Endothelial cell of umbilical vein (primary cell): Measurements from ENCODE around the gene PAQR8. TPM values are rescaled to one million over a fixed set of nuclear protein-coding genes. Genes with fewer than 3 reads are reported as not detected.

Experiments used
- BruUV-seq: library from RNA; stranded (reverse); fragments of 400-500 nt; replicated peaks from 2 replicates; lab custom pipeline; 2021; lab: Mats Ljungman, UMichigan
- CTCF ChIA-PET: fragments of 300-600, 350-600 bp; sonication (Branson Sonifier 250); formaldehyde crosslinking; loops from one replicate; lab custom pipeline; 2021; ENCODE audit warnings: antibody characterized with exemption, inconsistent platforms; lab: Charles Lee
- POLR2A ChIA-PET: fragments of 300-600, 350-600 bp; sonication (Branson Sonifier 250); formaldehyde crosslinking; loops from one replicate; lab custom pipeline; 2021; ENCODE audit warnings: antibody characterized with exemption, inconsistent platforms; lab: Charles Lee
- DNase-seq: peaks from one replicate; pipeline ENCODE4 v3.0.0-alpha.2; 2011; ENCODE audit warnings: low read depth, low spot score
- FAIRE-seq: peaks from 2 replicates; lab custom pipeline; 2011; peaks lifted over from hg19 to GRCh38; lab: Jason Lieb, UNC
- H2AFZ ChIP-seq: 2 replicates; pipeline ENCODE4 v1.6.0; 2012; ENCODE audit warnings: low read depth, low read length, control low read depth, inconsistent platforms
- H3K27ac ChIP-seq: 2 replicates; pipeline ENCODE4 v1.5.1; 2011; ENCODE audit warnings: low read depth, mild to moderate bottlenecking, control low read depth, low read length, moderate library complexity; ENCODE audit not compliant: insufficient read depth
- H3K27me3 ChIP-seq, 2 experiments: 2 replicates each; pipeline versions ENCODE4 v1.6.0 to v1.6.1; 2011; ENCODE audit warnings: low read length in 2 of 2, mixed read lengths in 1 of 2; ENCODE audit not compliant: control insufficient read depth in 2 of 2, insufficient read depth in 2 of 2
- H3K36me3 ChIP-seq, 2 experiments: 2 replicates in 1 of 2; 3 replicates in 1 of 2; pipeline ENCODE4 v1.5.1; 2011; ENCODE audit warnings: low read length in 2 of 2, mild to moderate bottlenecking in 1 of 2, moderate library complexity in 1 of 2; ENCODE audit not compliant: control insufficient read depth in 2 of 2, insufficient read depth in 2 of 2; ENCODE audit errors: extremely low read depth in 1 of 2
- H3K4me1 ChIP-seq: 3 replicates; pipeline ENCODE4 v1.5.1; 2011; ENCODE audit warnings: mild to moderate bottlenecking, low read length; ENCODE audit not compliant: control insufficient read depth, insufficient read depth; ENCODE audit errors: extremely low read depth
- H3K4me2 ChIP-seq: 2 replicates; pipeline ENCODE4 v1.6.1; 2011; ENCODE audit warnings: low read length, control low read depth, mixed read lengths; ENCODE audit not compliant: insufficient read depth
- H3K4me3 ChIP-seq, 3 experiments: fragments of 200-600 bp in 1 of 3; sonication (generic), shearing (Covaris generic) in 1 of 3; replicated peaks in 1 of 3; 2 replicates each; pipeline ENCODE4 v1.5.1; 2011 to 2016; ENCODE audit warnings: control low read depth in 3 of 3, low read length in 3 of 3, mild to moderate bottlenecking in 2 of 3, inconsistent platforms in 1 of 3, low read depth in 1 of 3, moderate library complexity in 1 of 3; ENCODE audit not compliant: insufficient read depth in 1 of 3
- H3K79me2 ChIP-seq: 2 replicates; pipeline ENCODE4 v1.6.0; 2012; ENCODE audit warnings: low read length, inconsistent platforms; ENCODE audit not compliant: control insufficient read depth, insufficient read depth
- H3K9ac ChIP-seq: replicated peaks from 2 replicates; pipeline ENCODE3; 2011; ENCODE audit warnings: low read length, control low read depth; ENCODE audit not compliant: insufficient read depth; ENCODE audit errors: extremely low read depth
- H3K9me1 ChIP-seq: replicated peaks from 3 replicates; pipeline ENCODE4 v1.6.0; 2011; ENCODE audit warnings: mild to moderate bottlenecking, low read length; ENCODE audit not compliant: control insufficient read depth, insufficient read depth; ENCODE audit errors: extremely low read depth
- H3K9me3 ChIP-seq: replicated peaks from 2 replicates; pipeline ENCODE4 v1.5.1; 2012; ENCODE audit warnings: low read length, inconsistent platforms; ENCODE audit not compliant: control insufficient read depth, insufficient read depth
- H4K20me1 ChIP-seq: replicated peaks from 2 replicates; pipeline ENCODE3; 2011; ENCODE audit warnings: mild to moderate bottlenecking, low read length; ENCODE audit not compliant: control insufficient read depth, insufficient read depth; ENCODE audit errors: extremely low read depth
- GATA2 ChIP-seq: IDR thresholded peaks from 2 replicates; pipeline ENCODE4 v1.7.0; 2011; ENCODE audit warnings: low read depth, mild to moderate bottlenecking, moderate library complexity, mixed read lengths, low read length; ENCODE audit not compliant: insufficient read length, insufficient read depth
- MYC ChIP-seq: IDR thresholded peaks from one replicate; pipeline ENCODE4 v1.6.1; 2011; ENCODE audit warnings: mild to moderate bottlenecking, low read depth, low read length
- POLR2A ChIP-seq: IDR thresholded peaks from 2 replicates; pipeline ENCODE4 v1.6.1; 2012; ENCODE audit warnings: low read depth, mild to moderate bottlenecking, control low read depth, low read length
- POLR2AphosphoS5 ChIP-seq: IDR thresholded peaks from 2 replicates; pipeline ENCODE4 v1.6.1; 2012; ENCODE audit warnings: low read depth, mild to moderate bottlenecking, control low read depth, low read length, moderate library complexity; ENCODE audit not compliant: insufficient read depth
- dilution Hi-C: fragments of 300-500 bp; cut with MboI; formaldehyde crosslinking; loops from one replicate; pipeline ENCODE4 v1.15.0; 2019; ENCODE audit warnings: low sequenced_read_pairs; ENCODE audit not compliant: extremely low pct_ligation_motif_present
- intact Hi-C: fragments of 100-400 bp; cut with micrococcal nuclease; formaldehyde crosslinking; loops from one replicate; pipeline ENCODE4 v1.10.0; 2022
- polyA plus RNA-seq, 4 experiments: library from polyadenylated mRNA; depleted of rRNA in 3 of 4; stranded (reverse) in 3 of 4; unstranded in 1 of 4; fragments of >200 nt; gene quantifications; 2 replicates each; pipeline versions ENCODE4 v1.2.1 to v1.2.3, GENCODE V29; 2011 to 2012; ENCODE audit warnings: missing spikeins in 1 of 4
- total RNA-seq: library from RNA; stranded (reverse); gene quantifications from 2 replicates; pipeline ENCODE4 v1.2.3, GENCODE V29; 2021
- TF ChIP-seq, protein P1 (sequence below): IDR thresholded peaks from 2 replicates; pipeline ENCODE4 v1.6.1; 2011; ENCODE audit not compliant: insufficient read depth, insufficient read length
- TF ChIP-seq, protein P2 (sequence below), 2 donors: IDR thresholded peaks; 1 replicate in 1 of 2; 2 replicates in 1 of 2; pipeline ENCODE4 v1.5.1; 2011; ENCODE audit warnings: low read length in 2 of 2, mild to moderate bottlenecking in 2 of 2, moderate library complexity in 2 of 2, control low read depth in 1 of 2, inconsistent platforms in 1 of 2, low read depth in 1 of 2; ENCODE audit not compliant: insufficient read depth in 1 of 2; ENCODE audit errors: extremely low read depth in 1 of 2

PAQR8 gene
- total and polyA plus RNA-seq, 2 donors (not counting 3 experiments of a cell fraction or from before 2014, with no cell fraction given): 4.3 to 6.0 TPM

DNA sequence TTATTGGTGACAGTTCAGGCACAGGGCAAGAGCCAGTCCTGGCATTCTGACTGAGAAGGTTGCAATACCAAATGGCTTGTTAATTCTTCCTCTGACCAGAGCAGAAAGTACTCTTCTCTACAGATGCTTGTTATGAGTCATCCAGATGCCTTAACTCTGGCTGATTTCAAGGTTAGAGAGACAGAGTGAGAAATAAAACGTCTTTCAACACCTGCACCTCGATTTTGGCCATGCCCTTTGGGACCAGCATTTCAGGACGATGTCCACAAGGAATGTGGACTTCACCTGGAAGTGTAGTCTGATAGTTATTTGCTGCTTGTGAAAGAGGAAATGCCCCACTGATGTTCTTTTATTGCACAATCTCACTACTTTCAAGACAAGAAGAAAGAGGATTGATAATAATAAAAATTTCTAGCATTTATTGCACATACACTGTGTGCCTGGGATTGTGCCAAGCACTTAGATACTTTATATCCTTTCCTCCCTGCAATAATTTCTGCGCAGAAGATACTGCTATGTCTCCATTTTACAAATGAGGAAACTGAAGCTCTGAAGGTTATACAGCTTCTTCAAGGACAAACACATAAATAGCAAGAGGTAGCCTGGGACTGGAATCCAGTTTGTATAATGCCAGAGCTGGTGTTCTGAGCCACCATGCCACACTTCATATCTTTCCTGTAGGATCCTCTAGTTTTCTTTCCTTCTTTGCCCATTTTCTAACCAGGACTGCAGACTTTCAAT, 43.9 kb upstream of the PAQR8 start:
- Histone ChIP-seq H3K9me3 (no peaks in the 10 kb centered on the region), H3K4me1 (no peaks in the 10 kb centered on the region), H2AFZ (no peak overlapping the region), H3K36me3 (no peaks in the 10 kb centered on the region), H3K79me2 (no peaks in the 10 kb centered on the region), H3K27me3 (no peaks in the 10 kb centered on the region), H3K4me3 (no peak overlapping the region), H3K9ac (no peak overlapping the region), H3K9me1 (no peaks in the 10 kb centered on the region), H3K4me2 (no peak overlapping the region), H3K27ac (no peak overlapping the region), H4K20me1 (no peaks in the 10 kb centered on the region)
- TF ChIP-seq GATA2 (no peak), POLR2AphosphoS5 (no peak), MYC (no peak), POLR2A (no peak)
- TF ChIP-seq, protein P1, sequence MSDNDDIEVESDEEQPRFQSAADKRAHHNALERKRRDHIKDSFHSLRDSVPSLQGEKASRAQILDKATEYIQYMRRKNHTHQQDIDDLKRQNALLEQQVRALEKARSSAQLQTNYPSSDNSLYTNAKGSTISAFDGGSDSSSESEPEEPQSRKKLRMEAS: no peak
- TF ChIP-seq, protein P2, sequence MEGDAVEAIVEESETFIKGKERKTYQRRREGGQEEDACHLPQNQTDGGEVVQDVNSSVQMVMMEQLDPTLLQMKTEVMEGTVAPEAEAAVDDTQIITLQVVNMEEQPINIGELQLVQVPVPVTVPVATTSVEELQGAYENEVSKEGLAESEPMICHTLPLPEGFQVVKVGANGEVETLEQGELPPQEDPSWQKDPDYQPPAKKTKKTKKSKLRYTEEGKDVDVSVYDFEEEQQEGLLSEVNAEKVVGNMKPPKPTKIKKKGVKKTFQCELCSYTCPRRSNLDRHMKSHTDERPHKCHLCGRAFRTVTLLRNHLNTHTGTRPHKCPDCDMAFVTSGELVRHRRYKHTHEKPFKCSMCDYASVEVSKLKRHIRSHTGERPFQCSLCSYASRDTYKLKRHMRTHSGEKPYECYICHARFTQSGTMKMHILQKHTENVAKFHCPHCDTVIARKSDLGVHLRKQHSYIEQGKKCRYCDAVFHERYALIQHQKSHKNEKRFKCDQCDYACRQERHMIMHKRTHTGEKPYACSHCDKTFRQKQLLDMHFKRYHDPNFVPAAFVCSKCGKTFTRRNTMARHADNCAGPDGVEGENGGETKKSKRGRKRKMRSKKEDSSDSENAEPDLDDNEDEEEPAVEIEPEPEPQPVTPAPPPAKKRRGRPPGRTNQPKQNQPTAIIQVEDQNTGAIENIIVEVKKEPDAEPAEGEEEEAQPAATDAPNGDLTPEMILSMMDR (IDR thresholded peaks at IDR 0.05; ENCODE audit: extremely low read depth in 1 of 2, insufficient read depth in 1 of 2, low read depth in 1 of 2, low read length in 2 of 2): no peak
- ChIA-PET POLR2A (no interaction called here), CTCF (no interaction called here)
- intact Hi-C loops: no loop called here
- BruUV-seq: no TSS peak
- dilution Hi-C loops: no loop called here
- DNase-seq (no peak), FAIRE-seq (no peak)
